NCI-H128 (cell line): Measurements from ENCODE around the gene SMIM33.
A peak's percentile ranks its signal among the peaks of the same experiment; 100 is the strongest.
"Not testable (repeated sequence)": the region's sequence is repeated elsewhere in the genome, so short reads cannot be mapped to it uniquely, and the experiment has no call there.

Experiments used
- DNase-seq: peaks from one replicate; lab custom pipeline; 2025; ENCODE audit not compliant: unreplicated experiment; lab: John Stamatoyannopoulos, UW

The SMIM33 gene

GRCh38 chr5:139470821-139471300 lies at the start of gene SMIM33:
TSS of gene SMIM33 (plus strand) at chr5:139471004. CDS start at chr5:139471122, 118 bp downstream.
- no peak for DNase-seq

GRCh38 chr5:139422307-139422893 lies 48.4 kb upstream of the SMIM33 start:
- no peak for DNase-seq

- DNase-seq: no peak
These were observed 45.3 kb upstream of the SMIM33 start for GRCh38 chr5:139425497-139425896.

- DNase-seq: no peak
These were observed 44.5 kb upstream of the SMIM33 start for GRCh38 chr5:139426203-139426885.

- DNase-seq: no peak
These were observed 40.8 kb upstream of the SMIM33 start for GRCh38 chr5:139430015-139430414.

GRCh38 chr5:139431706-139432105 lies 39.1 kb upstream of the SMIM33 start:
- no peak for DNase-seq

- DNase-seq: no peak
These were observed 35.1 kb upstream of the SMIM33 start for GRCh38 chr5:139435676-139436075.

GRCh38 chr5:139438707-139439012 lies 32.1 kb upstream of the SMIM33 start:
- no peak for DNase-seq

- peak; percentile 77 for DNase-seq
These were observed 31.5 kb upstream of the SMIM33 start, which contains the start of gene DNAJC18 for GRCh38 chr5:139439013-139439903. TSS of gene DNAJC18 (minus strand) at chr5:139439525. CDS start at chr5:139439445, 80 bp downstream.

GRCh38 chr5:139440416-139440815 lies 30.4 kb upstream of the SMIM33 start:
- DNase-seq: not testable (repeated sequence)

- no peak for DNase-seq
These were observed 26.9 kb upstream of the SMIM33 start for GRCh38 chr5:139443831-139444453.

- no peak for DNase-seq
These were observed 25.3 kb upstream of the SMIM33 start for GRCh38 chr5:139445325-139446170.

GRCh38 chr5:139446956-139447779 lies 23.6 kb upstream of the SMIM33 start:
- no peak for DNase-seq

GRCh38 chr5:139451176-139451575 lies 19.6 kb upstream of the SMIM33 start:
- no peak for DNase-seq

- no peak for DNase-seq
These were observed 18.7 kb upstream of the SMIM33 start for GRCh38 chr5:139451878-139452660.

GRCh38 chr5:139453683-139454567 lies 16.9 kb upstream of the SMIM33 start:
- DNase-seq: no peak

- no peak for DNase-seq
These were observed 16.1 kb upstream of the SMIM33 start for GRCh38 chr5:139454568-139455290.
